Fibroblast of skin of right biceps (primary cell): ENCODE data around the gene SLC4A9.

Experiments used
- DNase-seq: peaks from one replicate; pipeline ENCODE4 v3.0.0-alpha.2; 2013

Gene SLC4A9

GRCh38 chr5:140360101-140360500, at the start of gene SLC4A9:
Gene SLC4A9, plus strand, starts transcription at chr5:140360194. Its CDS starts 43 bp downstream, at chr5:140360237.
- DNase-seq = no peak

GRCh38 chr5:140310434-140310833, 49.6 kb upstream of the SLC4A9 start:
- DNase-seq = no peak

GRCh38 chr5:140311011-140311467, 49.0 kb upstream of the SLC4A9 start:
- peak; percentile 90 for DNase-seq

DNA sequence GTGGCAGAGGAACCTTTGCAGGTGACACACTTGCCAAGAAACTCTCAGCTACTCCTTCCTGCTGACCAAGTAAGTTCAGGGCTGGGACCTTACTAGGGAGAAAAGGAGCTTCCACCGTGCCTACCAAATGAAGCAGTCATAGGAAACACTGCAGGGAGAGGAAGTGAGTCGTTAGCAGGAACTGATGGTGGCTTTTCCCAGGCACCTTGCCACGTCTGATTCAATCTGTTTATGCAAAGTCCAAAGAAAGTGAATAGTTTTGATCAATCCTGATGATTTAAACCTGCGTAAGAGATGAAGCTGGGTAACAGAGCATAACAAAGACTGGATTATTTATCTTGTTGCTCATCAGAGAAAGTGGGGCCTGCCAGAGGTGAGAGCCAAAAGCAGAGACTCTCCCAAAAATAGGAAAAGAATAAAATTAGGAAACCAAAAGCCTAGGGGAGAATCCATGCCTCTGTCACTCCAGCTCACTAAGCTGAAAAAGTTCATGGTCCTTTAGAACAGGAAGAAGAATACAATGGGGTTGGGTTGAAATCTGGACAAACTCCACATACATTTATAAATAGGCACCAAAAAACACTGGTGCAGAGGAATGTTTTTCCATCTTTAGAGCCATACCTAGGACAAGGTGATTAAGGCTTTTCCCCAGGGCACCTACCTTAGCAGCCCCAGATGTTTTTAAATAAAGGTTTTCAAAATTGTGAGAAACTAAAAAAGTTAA, 47.8 kb upstream of the SLC4A9 start:
- DNase-seq = peak; percentile 97

- no peak for DNase-seq
Measured at GRCh38 chr5:140312791-140313189, 47.2 kb upstream of the SLC4A9 start.

DNA sequence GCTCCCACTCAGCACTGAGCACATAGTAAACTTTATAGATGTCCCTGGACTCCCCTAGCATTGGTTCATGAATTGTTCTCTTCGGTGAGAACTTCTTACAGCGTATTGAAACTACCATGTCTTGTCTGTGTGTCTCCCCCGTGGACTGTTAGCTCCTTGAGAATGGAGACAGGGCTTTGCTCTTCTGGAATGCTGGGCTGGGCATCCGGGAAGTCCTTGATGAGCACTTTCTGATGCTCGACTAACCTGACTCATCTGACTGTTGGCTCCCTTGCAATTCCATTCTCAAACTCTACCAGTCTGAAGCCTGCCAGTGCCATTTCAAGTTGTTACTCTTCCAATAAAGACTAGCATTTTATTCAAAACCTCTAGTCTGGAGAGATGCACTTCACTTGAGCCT, 42.1 kb upstream of the SLC4A9 start:
- DNase-seq = peak; percentile 75

GRCh38 chr5:140318792-140319191, 41.2 kb upstream of the SLC4A9 start:
- no peak for DNase-seq

- DNase-seq = no peak
Measured at GRCh38 chr5:140319833-140320232, 40.2 kb upstream of the SLC4A9 start.

DNA sequence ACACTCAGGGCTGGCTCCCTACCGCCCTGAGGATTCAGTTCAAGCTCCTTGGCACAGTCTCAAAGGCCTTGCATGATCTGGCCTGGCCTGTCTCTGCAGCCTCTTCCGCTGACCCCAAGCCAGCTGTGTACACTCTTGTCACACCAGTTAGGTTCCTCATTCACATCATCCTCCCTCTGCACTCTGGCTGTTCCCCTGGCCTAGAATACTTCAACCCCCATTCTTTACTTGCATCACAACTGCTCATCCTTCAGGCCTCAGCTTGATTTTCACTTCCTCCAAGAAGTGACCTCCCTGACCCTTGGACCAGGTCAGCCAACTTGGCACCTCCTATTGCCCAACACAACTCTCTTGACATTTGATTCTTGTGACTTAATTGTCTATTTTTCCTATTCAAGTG, 38.2 kb upstream of the SLC4A9 start:
- no peak for DNase-seq

GRCh38 chr5:140322751-140323731, 37.0 kb upstream of the SLC4A9 start:
- DNase-seq = peak; percentile 98

DNA sequence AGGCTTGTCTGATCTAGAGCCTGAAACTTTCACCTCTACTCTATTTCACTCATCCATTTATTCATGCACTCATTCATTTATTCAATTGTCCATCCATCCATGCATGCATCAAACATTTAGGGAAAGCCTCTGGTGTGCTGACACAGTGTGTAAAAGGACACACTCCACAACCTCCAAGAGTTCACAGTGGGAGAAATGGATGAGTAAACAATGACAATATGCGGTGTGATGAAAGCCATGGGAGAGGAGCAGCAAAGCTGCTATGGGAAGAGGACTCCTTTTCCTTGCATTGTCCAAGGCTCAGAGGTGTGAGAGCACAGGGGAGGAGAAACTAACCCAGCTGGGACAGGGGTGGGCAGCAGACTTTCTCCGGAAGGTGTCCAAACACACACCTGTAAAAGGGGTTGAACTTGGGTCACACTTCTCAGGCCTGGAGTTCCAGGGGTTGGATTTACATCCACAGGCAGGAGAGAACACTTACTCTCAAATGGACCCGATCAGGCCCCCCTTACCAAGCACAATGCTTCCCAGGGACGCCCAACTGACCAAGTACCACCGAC, 35.9 kb upstream of the SLC4A9 start:
- DNase-seq = peak; percentile 40

- DNase-seq = peak; percentile 83
Measured at GRCh38 chr5:140324617-140325241, 35.3 kb upstream of the SLC4A9 start.

GRCh38 chr5:140325486-140325885, 34.5 kb upstream of the SLC4A9 start:
- no peak for DNase-seq

- DNase-seq = peak; percentile 73
Measured at GRCh38 chr5:140327589-140327988, 32.4 kb upstream of the SLC4A9 start.

DNA sequence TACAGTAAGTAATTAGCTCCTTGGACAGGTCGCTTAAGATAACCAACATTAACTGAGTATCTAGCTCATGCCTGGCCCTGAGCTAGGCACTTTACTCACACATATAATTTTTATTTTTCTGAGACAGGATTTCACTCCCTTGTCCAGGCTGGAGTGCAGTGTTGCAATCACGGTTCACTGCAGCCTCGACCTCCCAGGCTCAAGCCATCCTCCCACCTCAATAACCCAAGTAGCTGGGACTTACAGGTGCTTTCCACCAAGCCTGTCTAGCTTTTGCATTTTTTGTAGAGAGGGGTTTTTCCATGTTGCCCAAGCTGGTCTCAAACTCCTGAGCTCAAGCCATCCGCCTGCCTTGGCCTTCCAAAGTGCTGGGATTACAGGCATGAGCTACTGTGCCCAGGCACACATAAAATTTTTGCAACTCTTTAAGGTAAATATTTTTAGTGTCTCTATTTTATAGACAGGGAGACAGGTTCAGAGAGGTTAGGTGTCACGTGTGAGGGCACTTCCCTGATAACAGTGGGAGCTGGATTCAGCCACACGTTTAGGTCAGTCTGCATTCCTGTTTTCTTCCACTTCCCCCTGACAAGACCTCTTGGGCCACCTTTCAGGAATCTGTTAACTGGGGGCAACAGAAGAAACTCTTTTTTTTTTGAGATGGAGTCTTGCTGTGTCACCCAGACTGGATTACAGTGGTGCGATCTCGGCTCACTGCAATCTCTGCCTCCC, 31.8 kb upstream of the SLC4A9 start:
- DNase-seq = no peak

GRCh38 chr5:140329739-140330481, 30.1 kb upstream of the SLC4A9 start:
- no peak for DNase-seq

- DNase-seq = no peak
Measured at GRCh38 chr5:140331638-140332037, 28.4 kb upstream of the SLC4A9 start.

- DNase-seq = no peak
Measured at GRCh38 chr5:140336388-140336787, 23.6 kb upstream of the SLC4A9 start.

GRCh38 chr5:140337880-140338279, 22.1 kb upstream of the SLC4A9 start:
- DNase-seq = no peak

- peak; percentile 61 for DNase-seq
Measured at GRCh38 chr5:140338336-140338735, 21.7 kb upstream of the SLC4A9 start.

GRCh38 chr5:140338908-140339307, 21.1 kb upstream of the SLC4A9 start:
- no peak for DNase-seq

DNA sequence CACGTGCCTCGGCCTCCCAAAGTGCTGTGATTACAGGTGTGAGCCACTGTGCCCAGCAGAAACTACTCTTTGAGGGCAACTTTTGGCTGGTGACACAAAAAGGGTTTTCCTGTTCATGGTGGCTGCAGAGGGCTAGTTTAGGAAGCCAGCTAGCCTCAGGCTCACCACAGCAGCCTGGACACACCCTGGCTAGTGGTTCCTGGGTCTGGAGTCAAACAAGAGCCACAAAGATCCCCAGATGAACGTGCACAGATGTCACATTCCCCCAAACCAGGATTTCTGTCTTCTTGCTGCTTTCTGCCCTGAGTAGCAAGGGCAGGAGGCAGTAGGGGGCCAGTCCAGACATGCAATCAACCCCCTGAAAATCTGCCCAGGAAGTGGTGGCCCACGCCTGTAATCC, 20.4 kb upstream of the SLC4A9 start:
- no peak for DNase-seq
